ENCODE measurements around the gene FASTK.

DNA sequence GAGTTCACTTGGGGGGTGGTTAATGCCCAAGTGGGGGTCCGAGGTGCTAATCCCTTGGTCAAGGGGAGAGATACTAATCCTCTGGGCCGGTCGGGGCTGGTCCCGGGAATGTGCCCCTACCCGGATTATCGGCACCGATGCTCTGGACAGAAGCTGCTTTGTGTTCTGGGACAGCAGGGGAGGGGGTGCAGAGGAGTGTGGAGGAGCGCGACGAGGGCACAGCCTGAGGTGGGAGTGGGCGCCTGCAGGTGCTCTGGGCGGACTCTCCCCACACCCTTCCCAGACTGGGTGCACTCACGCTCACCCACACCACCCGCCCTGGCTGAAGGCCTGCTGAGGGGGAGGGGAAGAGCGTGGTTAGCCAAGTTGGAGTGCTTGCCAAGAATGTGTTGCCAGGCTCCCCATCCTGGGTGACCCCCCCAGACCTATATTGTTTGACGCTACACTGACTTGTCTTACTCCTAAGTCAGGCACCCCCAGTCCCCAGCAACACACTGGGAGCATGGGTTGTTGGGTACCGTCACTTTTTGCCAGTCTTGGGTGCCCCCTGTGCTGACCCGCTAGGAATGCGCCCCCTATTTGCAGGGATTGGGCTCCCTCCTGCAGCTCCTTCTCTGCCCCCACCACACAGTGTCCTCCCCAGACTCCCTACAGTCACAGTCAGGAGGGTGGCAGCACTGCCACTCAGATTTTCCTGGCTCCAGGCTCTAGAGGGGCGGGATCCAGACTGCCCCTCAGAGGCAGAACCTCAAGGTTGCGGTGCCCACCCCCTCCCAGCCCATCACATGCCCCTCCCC lies 20.0 kb downstream of the FASTK start:
- TF ChIP-seq, protein P1, sequence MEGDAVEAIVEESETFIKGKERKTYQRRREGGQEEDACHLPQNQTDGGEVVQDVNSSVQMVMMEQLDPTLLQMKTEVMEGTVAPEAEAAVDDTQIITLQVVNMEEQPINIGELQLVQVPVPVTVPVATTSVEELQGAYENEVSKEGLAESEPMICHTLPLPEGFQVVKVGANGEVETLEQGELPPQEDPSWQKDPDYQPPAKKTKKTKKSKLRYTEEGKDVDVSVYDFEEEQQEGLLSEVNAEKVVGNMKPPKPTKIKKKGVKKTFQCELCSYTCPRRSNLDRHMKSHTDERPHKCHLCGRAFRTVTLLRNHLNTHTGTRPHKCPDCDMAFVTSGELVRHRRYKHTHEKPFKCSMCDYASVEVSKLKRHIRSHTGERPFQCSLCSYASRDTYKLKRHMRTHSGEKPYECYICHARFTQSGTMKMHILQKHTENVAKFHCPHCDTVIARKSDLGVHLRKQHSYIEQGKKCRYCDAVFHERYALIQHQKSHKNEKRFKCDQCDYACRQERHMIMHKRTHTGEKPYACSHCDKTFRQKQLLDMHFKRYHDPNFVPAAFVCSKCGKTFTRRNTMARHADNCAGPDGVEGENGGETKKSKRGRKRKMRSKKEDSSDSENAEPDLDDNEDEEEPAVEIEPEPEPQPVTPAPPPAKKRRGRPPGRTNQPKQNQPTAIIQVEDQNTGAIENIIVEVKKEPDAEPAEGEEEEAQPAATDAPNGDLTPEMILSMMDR (IDR thresholded peaks at IDR 0.05 in 8 of 11, conservative IDR thresholded peaks at IDR 0.05 in 3 of 11), result no peak
- TF ChIP-seq POLR2A (IDR thresholded peaks at IDR 0.05), result no peak
- no peak for TF ChIP-seq POLR2AphosphoS5 (IDR thresholded peaks at IDR 0.05)
